ENCODE measurements around the gene BIN1. TPM values are rescaled to one million over a fixed set of nuclear protein-coding genes. Genes with fewer than 3 reads are reported as not detected.

The BIN1 gene
- total and polyA plus RNA-seq, 2 donors, result 37.9 to 47.2 TPM

- H3K4me1 ChIP-seq (ENCODE audit: control insufficient read depth in 2 of 2, insufficient read depth in 2 of 2, low read length in 2 of 2), result peaks cover 0 to 2% of the 10 kb centered on the region in 2 donors
- WGBS, result 96% methylated on average over 20 of the region's 20 CpGs
- peaks cover 0 to 3% of the 10 kb centered on the region in 2 donors for H3K36me3 ChIP-seq (ENCODE audit: control insufficient read depth in 2 of 2, insufficient read depth in 2 of 2, low read length in 1 of 2)
- H3K4me3 ChIP-seq (ENCODE audit: low read length in 2 of 2), result no peak overlapping the region
- no peak for DNase-seq (ENCODE audit: low read depth in 6 of 9, low spot score in 9 of 9)
- no peaks in the 10 kb centered on the region for H3K27me3 ChIP-seq (ENCODE audit: control insufficient read depth in 2 of 2, insufficient read depth in 1 of 2, low read length in 1 of 2)
- H3K27ac ChIP-seq (ENCODE audit: low read depth in 1 of 2, low read length in 1 of 2), result no peak overlapping the region
- peaks cover 0 to 6% of the 10 kb centered on the region in 2 donors for H3K9me3 ChIP-seq (ENCODE audit: control insufficient read depth in 2 of 2, insufficient read depth in 1 of 2, low read length in 1 of 2)
Measured at GRCh38 chr2:127044977-127045661, 61.8 kb downstream of the BIN1 start.

- Histone ChIP-seq H3K27ac (ENCODE audit: low read depth in 1 of 2, low read length in 1 of 2) (no peak overlapping the region), H3K4me1 (ENCODE audit: control insufficient read depth in 2 of 2, insufficient read depth in 2 of 2, low read length in 2 of 2) (no peaks in the 10 kb centered on the region), H3K27me3 (ENCODE audit: control insufficient read depth in 2 of 2, insufficient read depth in 1 of 2, low read length in 1 of 2) (no peaks in the 10 kb centered on the region), H3K36me3 (ENCODE audit: control insufficient read depth in 2 of 2, insufficient read depth in 2 of 2, low read length in 1 of 2) (peaks cover 0 to 3% of the 10 kb centered on the region in 2 donors), H3K9me3 (ENCODE audit: control insufficient read depth in 2 of 2, insufficient read depth in 1 of 2, low read length in 1 of 2) (peaks cover 0 to 6% of the 10 kb centered on the region in 2 donors), H3K4me3 (ENCODE audit: low read length in 2 of 2) (no peak overlapping the region)
- 99% methylated on average over 4 of the region's 4 CpGs for WGBS
- DNase-seq (ENCODE audit: low read depth in 6 of 9, low spot score in 9 of 9), result no peak
Measured at GRCh38 chr2:127044165-127044718, 62.7 kb downstream of the BIN1 start.

- H3K27ac ChIP-seq (ENCODE audit: low read depth in 1 of 2, low read length in 1 of 2), result no peak overlapping the region
- no peaks in the 10 kb centered on the region for H3K27me3 ChIP-seq (ENCODE audit: control insufficient read depth in 2 of 2, insufficient read depth in 1 of 2, low read length in 1 of 2)
- peaks cover 0 to under 1% of the 10 kb centered on the region in 2 donors for H3K36me3 ChIP-seq (ENCODE audit: control insufficient read depth in 2 of 2, insufficient read depth in 2 of 2, low read length in 1 of 2)
- H3K4me3 ChIP-seq (ENCODE audit: low read length in 2 of 2), result no peak overlapping the region
- no peaks in the 10 kb centered on the region for H3K4me1 ChIP-seq (ENCODE audit: control insufficient read depth in 2 of 2, insufficient read depth in 2 of 2, low read length in 2 of 2)
- WGBS, result 96% methylated on average over 27 of the region's 27 CpGs
- H3K9me3 ChIP-seq (ENCODE audit: control insufficient read depth in 2 of 2, insufficient read depth in 1 of 2, low read length in 1 of 2), result peaks cover 0 to 6% of the 10 kb centered on the region in 2 donors
- no peak for DNase-seq (ENCODE audit: low read depth in 6 of 9, low spot score in 9 of 9)
Measured at GRCh38 chr2:127043367-127044164, 63.4 kb downstream of the BIN1 start.

- H3K36me3 ChIP-seq (ENCODE audit: control insufficient read depth in 2 of 2, insufficient read depth in 2 of 2, low read length in 1 of 2), result no peaks in the 10 kb centered on the region
- H3K9me3 ChIP-seq (ENCODE audit: control insufficient read depth in 2 of 2, insufficient read depth in 1 of 2, low read length in 1 of 2), result peaks cover 0 to 6% of the 10 kb centered on the region in 2 donors
- no peaks in the 10 kb centered on the region for H3K27me3 ChIP-seq (ENCODE audit: control insufficient read depth in 2 of 2, insufficient read depth in 1 of 2, low read length in 1 of 2)
- no peak for DNase-seq (ENCODE audit: low read depth in 6 of 9, low spot score in 9 of 9)
- 97% methylated on average over 15 of the region's 15 CpGs for WGBS
- no peak overlapping the region for H3K4me3 ChIP-seq (ENCODE audit: low read length in 2 of 2)
- no peaks in the 10 kb centered on the region for H3K4me1 ChIP-seq (ENCODE audit: control insufficient read depth in 2 of 2, insufficient read depth in 2 of 2, low read length in 2 of 2)
- H3K27ac ChIP-seq (ENCODE audit: low read depth in 1 of 2, low read length in 1 of 2), result no peak overlapping the region
Measured at GRCh38 chr2:127041259-127041970, 65.5 kb downstream of the BIN1 start.

- Histone ChIP-seq H3K4me1 (ENCODE audit: control insufficient read depth in 2 of 2, insufficient read depth in 2 of 2, low read length in 2 of 2) (no peaks in the 10 kb centered on the region), H3K36me3 (ENCODE audit: control insufficient read depth in 2 of 2, insufficient read depth in 2 of 2, low read length in 1 of 2) (no peaks in the 10 kb centered on the region), H3K27ac (ENCODE audit: low read depth in 1 of 2, low read length in 1 of 2) (no peak overlapping the region), H3K9me3 (ENCODE audit: control insufficient read depth in 2 of 2, insufficient read depth in 1 of 2, low read length in 1 of 2) (peaks cover 0 to 6% of the 10 kb centered on the region in 2 donors), H3K27me3 (ENCODE audit: control insufficient read depth in 2 of 2, insufficient read depth in 1 of 2, low read length in 1 of 2) (no peaks in the 10 kb centered on the region), H3K4me3 (ENCODE audit: low read length in 2 of 2) (no peak overlapping the region)
- DNase-seq (ENCODE audit: low read depth in 6 of 9, low spot score in 9 of 9), result no peak
- WGBS, result 89% methylated on average over 2 of the region's 2 CpGs
Measured at GRCh38 chr2:127040169-127040568, 66.8 kb downstream of the BIN1 start.

- DNase-seq (ENCODE audit: low read depth in 6 of 9, low spot score in 9 of 9), result no peak
- WGBS, result 92% methylated on average over 14 of the region's 14 CpGs
Measured at GRCh38 chr2:127039387-127040031, 67.4 kb downstream of the BIN1 start.

GRCh38 chr2:127037476-127037875, 69.5 kb downstream of the BIN1 start:
- DNase-seq (ENCODE audit: low read depth in 6 of 9, low spot score in 9 of 9), result no peak
- Histone ChIP-seq H3K27ac (ENCODE audit: low read depth in 1 of 2, low read length in 1 of 2) (no peak overlapping the region), H3K36me3 (ENCODE audit: control insufficient read depth in 2 of 2, insufficient read depth in 2 of 2, low read length in 1 of 2) (no peaks in the 10 kb centered on the region), H3K4me1 (ENCODE audit: control insufficient read depth in 2 of 2, insufficient read depth in 2 of 2, low read length in 2 of 2) (no peaks in the 10 kb centered on the region), H3K27me3 (ENCODE audit: control insufficient read depth in 2 of 2, insufficient read depth in 1 of 2, low read length in 1 of 2) (no peaks in the 10 kb centered on the region), H3K9me3 (ENCODE audit: control insufficient read depth in 2 of 2, insufficient read depth in 1 of 2, low read length in 1 of 2) (no peaks in the 10 kb centered on the region), H3K4me3 (ENCODE audit: low read length in 2 of 2) (no peak overlapping the region)

More at GRCh38 chr2:127039387-127040031, 67.4 kb downstream of the BIN1 start:
- Histone ChIP-seq H3K27me3 (ENCODE audit: control insufficient read depth in 2 of 2, insufficient read depth in 1 of 2, low read length in 1 of 2) (no peaks in the 10 kb centered on the region), H3K4me3 (ENCODE audit: low read length in 2 of 2) (no peak overlapping the region), H3K9me3 (ENCODE audit: control insufficient read depth in 2 of 2, insufficient read depth in 1 of 2, low read length in 1 of 2) (peaks cover 0 to under 1% of the 10 kb centered on the region in 2 donors), H3K36me3 (ENCODE audit: control insufficient read depth in 2 of 2, insufficient read depth in 2 of 2, low read length in 1 of 2) (no peaks in the 10 kb centered on the region), H3K4me1 (ENCODE audit: control insufficient read depth in 2 of 2, insufficient read depth in 2 of 2, low read length in 2 of 2) (no peaks in the 10 kb centered on the region), H3K27ac (ENCODE audit: low read depth in 1 of 2, low read length in 1 of 2) (no peak overlapping the region)

- Histone ChIP-seq H3K4me1 (ENCODE audit: control insufficient read depth in 2 of 2, insufficient read depth in 2 of 2, low read length in 2 of 2) (no peaks in the 10 kb centered on the region), H3K27ac (ENCODE audit: low read depth in 1 of 2, low read length in 1 of 2) (no peak overlapping the region), H3K4me3 (ENCODE audit: low read length in 2 of 2) (no peak overlapping the region), H3K36me3 (ENCODE audit: control insufficient read depth in 2 of 2, insufficient read depth in 2 of 2, low read length in 1 of 2) (no peaks in the 10 kb centered on the region), H3K27me3 (ENCODE audit: control insufficient read depth in 2 of 2, insufficient read depth in 1 of 2, low read length in 1 of 2) (no peaks in the 10 kb centered on the region), H3K9me3 (ENCODE audit: control insufficient read depth in 2 of 2, insufficient read depth in 1 of 2, low read length in 1 of 2) (no peaks in the 10 kb centered on the region)
- 95% methylated on average over 11 of the region's 11 CpGs for WGBS
- no peak for DNase-seq (ENCODE audit: low read depth in 6 of 9, low spot score in 9 of 9)
Measured at GRCh38 chr2:127034883-127035611, 71.9 kb downstream of the BIN1 start.

Measured in thymus (tissue), 11 donors.